GM18526 (cell line): ENCODE results near the gene ZNF593.

Experiments used
- POLR2A ChIP-seq: IDR thresholded peaks from 3 replicates; pipeline ENCODE4 v1.6.1; 2011; ENCODE audit not compliant: insufficient read length; ENCODE audit errors: extremely low read depth

Gene ZNF593

GRCh38 chr1:26210147-26210870 lies 40.6 kb downstream of the ZNF593 start:
- no peak for TF ChIP-seq POLR2A

- no peak for TF ChIP-seq POLR2A
Observed at GRCh38 chr1:26212726-26213125, 43.0 kb downstream of the ZNF593 start.

- no peak for TF ChIP-seq POLR2A
Observed at GRCh38 chr1:26213335-26213905, 43.7 kb downstream of the ZNF593 start.

- no peak for TF ChIP-seq POLR2A
Observed at GRCh38 chr1:26215246-26215645, 45.5 kb downstream of the ZNF593 start.

GRCh38 chr1:26218906-26219494 lies 49.3 kb downstream of the ZNF593 start:
- TF ChIP-seq POLR2A: no peak
